GM12878 (cell line): ENCODE results near the gene SIGLEC6. TPM values are rescaled to one million over a fixed set of nuclear protein-coding genes. Genes with fewer than 3 reads are reported as not detected.

Experiments
- ATAC-seq: fragments of 200-7000 bp; cut with Tn5 transposase; 3 replicates; pipeline ENCODE4 v1.9.1; 2020; ENCODE audit warnings: mild to moderate bottlenecking, moderate library complexity
- BruUV-seq: library from RNA; stranded (reverse); fragments of 400-500 nt; replicated peaks from 2 replicates; lab custom pipeline; 2021; lab: Mats Ljungman, UMichigan
- CTCF ChIA-PET: fragments of 300-600 bp; sonication (Branson Sonifier 250); formaldehyde crosslinking; extraction: SDS; loops from one replicate; lab custom pipeline; 2021; ENCODE audit warnings: inconsistent platforms; lab: Yijun Ruan, JAX
- POLR2A ChIA-PET: fragments of 350-600 bp; formaldehyde crosslinking; extraction: SDS; loops from one replicate; lab custom pipeline; 2021; ENCODE audit warnings: inconsistent platforms; lab: Charles Lee
- RAD21 ChIA-PET: fragments of 300-600 bp; sonication (Branson Sonifier 250); formaldehyde crosslinking; loops from one replicate; lab custom pipeline; 2023; ENCODE audit warnings: antibody characterized with exemption; ENCODE audit not compliant: unreplicated experiment; lab: Charles Lee
- SMC1A ChIA-PET: fragments of 300-600 bp; sonication (Branson Sonifier 250); formaldehyde crosslinking; loops from one replicate; lab custom pipeline; 2023; ENCODE audit not compliant: unreplicated experiment, uncharacterized antibody; lab: Charles Lee
- DNase-seq: peaks from one replicate; pipeline ENCODE4 v3.0.0-alpha.2; 2011; ENCODE audit warnings: low read depth, low spot score
- FAIRE-seq: peaks from 3 replicates; lab custom pipeline; 2011; peaks lifted over from hg19 to GRCh38; lab: Jason Lieb, UNC
- H2AFZ ChIP-seq: 2 replicates; pipeline ENCODE4 v1.6.0; 2011; ENCODE audit warnings: low read depth, low read length, control low read depth; ENCODE audit not compliant: control insufficient read depth
- H3K27ac ChIP-seq: 2 replicates; pipeline ENCODE4 v1.5.1; 2011; ENCODE audit warnings: control low read depth; ENCODE audit not compliant: control insufficient read depth, insufficient read depth
- H3K27me3 ChIP-seq, 2 experiments: replicated peaks in 1 of 2; 2 replicates each; pipeline versions ENCODE4 v1.6.0 to v1.6.1; 2011; ENCODE audit warnings: low read length in 1 of 2; ENCODE audit not compliant: control insufficient read depth in 2 of 2, insufficient read depth in 2 of 2
- H3K36me3 ChIP-seq, 2 experiments: 2 replicates each; pipeline ENCODE4 v1.5.1; 2011; ENCODE audit warnings: low read length in 1 of 2; ENCODE audit not compliant: control insufficient read depth in 2 of 2, insufficient read depth in 2 of 2
- H3K4me1 ChIP-seq: 2 replicates; pipeline ENCODE4 v1.6.1; 2011; ENCODE audit warnings: mild to moderate bottlenecking, low read length, moderate library complexity, mixed read lengths; ENCODE audit not compliant: control insufficient read depth, insufficient read depth
- H3K4me2 ChIP-seq: 2 replicates; pipeline ENCODE4 v1.6.0; 2011; ENCODE audit warnings: control low read depth; ENCODE audit not compliant: control insufficient read depth, insufficient read depth
- H3K4me3 ChIP-seq: fragments of 200-600 bp; sonication (generic); 2 replicates; pipeline ENCODE4 v1.5.1; 2016
- H3K79me2 ChIP-seq: 2 replicates; pipeline ENCODE4 v1.6.0; 2011; ENCODE audit warnings: low read length; ENCODE audit not compliant: control insufficient read depth, insufficient read depth
- H3K9ac ChIP-seq: 2 replicates; pipeline ENCODE4 v1.8.0; 2011; ENCODE audit warnings: low read length, control low read depth, mixed read lengths; ENCODE audit not compliant: control insufficient read depth, insufficient read depth
- H3K9me3 ChIP-seq: replicated peaks from 3 replicates; pipeline ENCODE4 v1.5.1; 2011; ENCODE audit warnings: mild to moderate bottlenecking, low read length; ENCODE audit not compliant: control insufficient read depth, insufficient read depth
- H4K20me1 ChIP-seq: 2 replicates; pipeline ENCODE4 v1.6.0; 2011; ENCODE audit not compliant: control insufficient read depth, insufficient read depth
- ATF7 ChIP-seq: fragments of 450-650 bp; IDR thresholded peaks from 2 replicates; pipeline ENCODE4 v1.6.1; 2016; ENCODE audit warnings: low read depth, mild to moderate bottlenecking
- CEBPB ChIP-seq, 2 experiments: fragments of 150-350 bp in 1 of 2; IDR thresholded peaks; 2 replicates each; pipeline ENCODE4 v1.6.1; 2012 to 2014; ENCODE audit warnings: low read depth in 2 of 2, low read length in 2 of 2, borderline replicate concordance in 1 of 2, inconsistent platforms in 1 of 2
- ETV6 ChIP-seq, 2 experiments: fragments of 450-650 bp in 1 of 2; IDR thresholded peaks in 1 of 2; conservative IDR thresholded peaks in 1 of 2; 2 replicates each; pipeline ENCODE4 v1.6.1; 2014; ENCODE audit warnings: antibody characterized with exemption in 1 of 2, borderline replicate concordance in 1 of 2, low read depth in 1 of 2, mild to moderate bottlenecking in 1 of 2, moderate library complexity in 1 of 2
- EZH2 ChIP-seq: IDR thresholded peaks from 2 replicates; pipeline ENCODE4 v1.6.1; 2012; ENCODE audit warnings: low read depth, mild to moderate bottlenecking, control low read depth, inconsistent platforms, low read length, borderline replicate concordance; ENCODE audit not compliant: control insufficient read depth
- KDM1A ChIP-seq: fragments of 200-600 bp; sonication (generic); IDR thresholded peaks from 2 replicates; pipeline ENCODE4 v1.6.1; 2016; ENCODE audit warnings: borderline replicate concordance
- NKRF ChIP-seq: fragments of 450-650 bp; conservative IDR thresholded peaks from 2 replicates; pipeline ENCODE4 v1.6.1; 2017; ENCODE audit warnings: mild to moderate bottlenecking, moderate library complexity
- RCOR1 ChIP-seq: conservative IDR thresholded peaks from 2 replicates; pipeline ENCODE4 v1.6.1; 2012; ENCODE audit warnings: low read depth, low read length, improper control_type of control experiment
- ZNF207 ChIP-seq: fragments of 450-650 bp; IDR thresholded peaks from 2 replicates; pipeline ENCODE4 v1.6.1; 2014; ENCODE audit warnings: antibody characterized with exemption, mild to moderate bottlenecking, borderline replicate concordance
- ZNF592 ChIP-seq: fragments of 450-650 bp; IDR thresholded peaks from 2 replicates; pipeline ENCODE4 v1.6.1; 2017; ENCODE audit warnings: mild to moderate bottlenecking, moderate library complexity
- WGBS: methylation state at CpG from one replicate; pipeline ENCODE4 v1.1.6; 2016; ENCODE audit warnings: low lambda C conversion rate; ENCODE audit not compliant: insufficient replicate concordance, insufficient coverage; ENCODE audit errors: missing lambda C conversion rate; 5-methylcytosine and 5-hydroxymethylcytosine counted together
- in situ Hi-C: fragments of 300-500 bp; cut with MboI; formaldehyde crosslinking; loops from 9 replicates; pipeline ENCODE4 v1.14.3; 2018; ENCODE audit warnings: mixed read lengths
- intact Hi-C: fragments of 100-400 bp; cut with micrococcal nuclease; formaldehyde crosslinking; loops from one replicate; pipeline ENCODE4 v1.14.2; 2022; ENCODE audit not compliant: unreplicated experiment
- polyA plus RNA-seq, 11 experiments: library from polyadenylated mRNA; depleted of rRNA in 4 of 11; unstranded in 6 of 11; stranded (reverse) in 5 of 11; fragments of >200 nt; fragmentation: Nextera tagmentation in 4 of 11; fragmentation: Illumina TruSeq in 1 of 11; extraction: Ambion mirVana in 4 of 11; extraction: Trizol in 1 of 11; gene quantifications; 1 replicate in 1 of 11; 2 replicates in 10 of 11; pipeline versions ENCODE4 v1.2.1 to v1.2.3, GENCODE V29; 2011 to 2016; ENCODE audit warnings: inconsistent platforms in 2 of 11, missing spikeins in 2 of 11, low read depth in 1 of 11
- total RNA-seq, 4 experiments: library from RNA; depleted of rRNA in 3 of 4; stranded (reverse); fragments of >200 nt in 3 of 4; fragmentation: Illumina TruSeq in 1 of 4; extraction: Trizol in 1 of 4; gene quantifications; 2 replicates each; pipeline versions ENCODE4 v1.2.1 to v1.2.3, GENCODE V29; 2013 to 2021

SIGLEC6 gene
- total and polyA plus RNA-seq, 10 of the 15 experiments (the other 5 are each of a cell fraction or from before 2014, with no cell fraction given) = 0.08 to 0.40 (median 0.27) TPM; not detected in 2

- WGBS = 27% methylated on average over 14 of the region's 14 CpGs
- Histone ChIP-seq H3K79me2 (no peaks in the 10 kb centered on the region), H3K4me3 (no peak overlapping the region), H3K4me2 (no peak overlapping the region), H3K27me3 (no peaks in the 10 kb centered on the region), H3K4me1 (no peaks in the 10 kb centered on the region), H3K9me3 (no peaks in the 10 kb centered on the region), H3K36me3 (no peaks in the 10 kb centered on the region), H3K27ac (no peak overlapping the region), H4K20me1 (no peaks in the 10 kb centered on the region), H3K9ac (no peak overlapping the region), H2AFZ (no peak overlapping the region)
- ChIA-PET SMC1A (no interaction called here), POLR2A (no interaction called here), RAD21 (no interaction called here), CTCF (no interaction called here)
- no TSS peak for BruUV-seq
- intact Hi-C loops (no loop called here), in situ Hi-C loops (no loop called here)
- TF ChIP-seq ETV6 (conservative IDR thresholded peaks at IDR 0.05 in 1 of 2, IDR thresholded peaks at IDR 0.05 in 1 of 2; ENCODE audit: borderline replicate concordance in 1 of 2, low read depth in 1 of 2) (no peak), RCOR1 (no peak), ATF7 (no peak), CEBPB (IDR thresholded peaks at IDR 0.05; ENCODE audit: borderline replicate concordance in 1 of 2, low read depth in 2 of 2, low read length in 2 of 2) (no peak)
- no peak for ATAC-seq
- no peak for DNase-seq
- no peak for FAIRE-seq
Measured at GRCh38 chr19:51490676-51491075, 40.8 kb downstream of the SIGLEC6 start.

GRCh38 chr19:51489113-51489512 lies 42.4 kb downstream of the SIGLEC6 start:
- H3K4me3 ChIP-seq = no peak overlapping the region
- H3K79me2 ChIP-seq = no peaks in the 10 kb centered on the region
- 0% methylated on average over 2 of the region's 2 CpGs for WGBS
- no peak overlapping the region for H2AFZ ChIP-seq
- TF ChIP-seq NKRF (no peak), EZH2 (no peak), ZNF592 (no peak), KDM1A (no peak), ZNF207 (no peak)
- ChIA-PET SMC1A (no interaction called here), RAD21 (no interaction called here), POLR2A (no interaction called here), CTCF (interaction anchor here (0.7 to 1.2 kb wide), 2 partner anchors 16 to 26 kb away, joined by 3 read pairs; no protein-coding TSS in a partner anchor)
- intact Hi-C loops (no loop called here), in situ Hi-C loops (no loop called here)
- FAIRE-seq (no peak), DNase-seq (no peak), ATAC-seq (no peak)
- no peaks in the 10 kb centered on the region for H3K9me3 ChIP-seq
- H3K9ac ChIP-seq = no peak overlapping the region
- no peaks in the 10 kb centered on the region for H4K20me1 ChIP-seq
- H3K27me3 ChIP-seq = no peaks in the 10 kb centered on the region
- H3K36me3 ChIP-seq = no peaks in the 10 kb centered on the region
- no peaks in the 10 kb centered on the region for H3K4me1 ChIP-seq
- H3K27ac ChIP-seq = no peak overlapping the region
- BruUV-seq = no TSS peak
- no peak overlapping the region for H3K4me2 ChIP-seq
